Liver (tissue), 9 donors: ENCODE results near the gene RPS6KA2. TPM values are rescaled to one million over a fixed set of nuclear protein-coding genes. Genes with fewer than 3 reads are reported as not detected.

Experiments
- DNase-seq: peaks from one replicate; pipeline ENCODE4 v3.0.0-alpha.2; 2017; ENCODE audit warnings: low spot score
- H3K27ac ChIP-seq, 2 donors: one replicate each; pipeline ENCODE4 v1.7.0; 2013; ENCODE audit warnings: inconsistent platforms in 2 of 2, low read length in 2 of 2, control low read depth in 1 of 2, low read depth in 1 of 2, mild to moderate bottlenecking in 1 of 2
- H3K27me3 ChIP-seq, 4 donors: one replicate each; pipeline versions ENCODE4 v1.6.1 to v1.7.0; 2013; ENCODE audit warnings: low read length in 3 of 4, inconsistent platforms in 1 of 4, mild to moderate bottlenecking in 1 of 4, moderate library complexity in 1 of 4; ENCODE audit not compliant: control insufficient read depth in 4 of 4, insufficient read depth in 4 of 4
- H3K36me3 ChIP-seq, 4 donors: one replicate each; pipeline versions ENCODE4 v1.6.1 to v1.7.0; 2013; ENCODE audit warnings: low read length in 3 of 4, mild to moderate bottlenecking in 3 of 4, low read depth in 1 of 4, moderate library complexity in 1 of 4; ENCODE audit not compliant: control insufficient read depth in 4 of 4, insufficient read depth in 3 of 4
- H3K4me1 ChIP-seq, 4 donors: one replicate each; pipeline versions ENCODE4 v1.6.1 to v1.7.0; 2013; ENCODE audit warnings: low read length in 3 of 4, mild to moderate bottlenecking in 3 of 4, moderate library complexity in 1 of 4; ENCODE audit not compliant: control insufficient read depth in 4 of 4, insufficient read depth in 4 of 4
- H3K4me3 ChIP-seq, 3 donors: one replicate each; pipeline versions ENCODE4 v1.6.1 to v1.7.0; 2013; ENCODE audit warnings: low read length in 3 of 3, control low read depth in 1 of 3, low read depth in 1 of 3, mild to moderate bottlenecking in 1 of 3
- H3K9ac ChIP-seq, 2 donors: one replicate each; pipeline ENCODE4 v1.7.0; 2013; ENCODE audit warnings: low read length in 2 of 2, mild to moderate bottlenecking in 2 of 2, moderate library complexity in 2 of 2, control low read depth in 1 of 2, low read depth in 1 of 2
- H3K9me3 ChIP-seq, 4 donors: one replicate each; pipeline versions ENCODE4 v1.6.1 to v1.7.0; 2013; ENCODE audit warnings: low read length in 3 of 4; ENCODE audit not compliant: control insufficient read depth in 4 of 4
- CTCF ChIP-seq: fragments of 150-350 bp; IDR thresholded peaks from 2 replicates; pipeline ENCODE4 v1.5.1; 2017; ENCODE audit warnings: improper control_type of control experiment, low read depth, low read length; ENCODE audit not compliant: missing input control
- EGR1 ChIP-seq, 2 donors: IDR thresholded peaks; 2 replicates each; pipeline ENCODE4 v1.6.1; 2016 to 2018; ENCODE audit warnings: antibody characterized with exemption in 2 of 2, low read depth in 2 of 2
- FOXA1 ChIP-seq: IDR thresholded peaks from 2 replicates; pipeline ENCODE4 v1.6.1; 2016; ENCODE audit warnings: antibody characterized with exemption
- FOXA2 ChIP-seq: IDR thresholded peaks from 2 replicates; pipeline ENCODE4 v1.6.1; 2016; ENCODE audit warnings: antibody characterized with exemption
- HNF4A ChIP-seq, 2 donors: conservative IDR thresholded peaks; 2 replicates each; pipeline ENCODE4 v1.6.1; 2016; ENCODE audit warnings: antibody characterized with exemption in 2 of 2, mild to moderate bottlenecking in 2 of 2
- HNF4G ChIP-seq: IDR thresholded peaks from 2 replicates; pipeline ENCODE4 v1.6.1; 2016; ENCODE audit warnings: antibody characterized with exemption
- NR2F2 ChIP-seq: IDR thresholded peaks from 2 replicates; pipeline ENCODE4 v1.6.1; 2016; ENCODE audit warnings: antibody characterized with exemption
- RAD21 ChIP-seq, 2 donors: IDR thresholded peaks; 2 replicates each; pipeline ENCODE4 v1.6.1; 2016; ENCODE audit warnings: antibody characterized with exemption in 2 of 2, mild to moderate bottlenecking in 2 of 2
- REST ChIP-seq: IDR thresholded peaks from 2 replicates; pipeline ENCODE4 v1.6.1; 2016; ENCODE audit warnings: antibody characterized with exemption, mild to moderate bottlenecking
- SP1 ChIP-seq: IDR thresholded peaks from 2 replicates; pipeline ENCODE4 v1.6.1; 2018; ENCODE audit warnings: antibody characterized with exemption, mild to moderate bottlenecking
- TAF1 ChIP-seq: conservative IDR thresholded peaks from 2 replicates; pipeline ENCODE4 v1.6.1; 2016; ENCODE audit warnings: antibody characterized with exemption, mild to moderate bottlenecking
- YY1 ChIP-seq: IDR thresholded peaks from 2 replicates; pipeline ENCODE4 v1.6.1; 2016; ENCODE audit warnings: antibody characterized with exemption, mild to moderate bottlenecking
- WGBS: extraction: QIAGEN DNeasy Blood & Tissue Kit; methylation state at CpG from one replicate; pipeline ENCODE4 v1.1.7; 2013; 5-methylcytosine and 5-hydroxymethylcytosine counted together
- polyA plus RNA-seq, 2 donors: library from polyadenylated mRNA; stranded (reverse) in 1 of 2; unstranded in 1 of 2; fragments of 200-250 nt in 1 of 2; fragments of >200 nt in 1 of 2; fragmentation: Nextera tagmentation in 1 of 2; extraction: Ambion mirVana in 1 of 2; gene quantifications; one replicate each; pipeline versions ENCODE4 v1.2.1 to v1.2.3, GENCODE V29; 2013 to 2015
- total RNA-seq, 2 donors: library from RNA; depleted of rRNA; stranded (reverse); fragments of >200 nt; gene quantifications; one replicate each; pipeline ENCODE4 v1.2.3, GENCODE V29; 2014
- TF ChIP-seq, protein P1 (sequence below): IDR thresholded peaks from 2 replicates; pipeline ENCODE4 v1.6.1; 2016; ENCODE audit warnings: antibody characterized with exemption
- TF ChIP-seq, protein P2 (sequence below): IDR thresholded peaks from 2 replicates; pipeline ENCODE4 v1.6.1; 2016; ENCODE audit warnings: antibody characterized with exemption
- donor health status: healthy.
- donor health status: healthy.
- donor health status: healthy.
- donor health status: healthy.
- donor health status: healthy.

The RPS6KA2 gene
- total and polyA plus RNA-seq, 4 donors: 2.5 to 9.0 (median 5.0) TPM

DNA sequence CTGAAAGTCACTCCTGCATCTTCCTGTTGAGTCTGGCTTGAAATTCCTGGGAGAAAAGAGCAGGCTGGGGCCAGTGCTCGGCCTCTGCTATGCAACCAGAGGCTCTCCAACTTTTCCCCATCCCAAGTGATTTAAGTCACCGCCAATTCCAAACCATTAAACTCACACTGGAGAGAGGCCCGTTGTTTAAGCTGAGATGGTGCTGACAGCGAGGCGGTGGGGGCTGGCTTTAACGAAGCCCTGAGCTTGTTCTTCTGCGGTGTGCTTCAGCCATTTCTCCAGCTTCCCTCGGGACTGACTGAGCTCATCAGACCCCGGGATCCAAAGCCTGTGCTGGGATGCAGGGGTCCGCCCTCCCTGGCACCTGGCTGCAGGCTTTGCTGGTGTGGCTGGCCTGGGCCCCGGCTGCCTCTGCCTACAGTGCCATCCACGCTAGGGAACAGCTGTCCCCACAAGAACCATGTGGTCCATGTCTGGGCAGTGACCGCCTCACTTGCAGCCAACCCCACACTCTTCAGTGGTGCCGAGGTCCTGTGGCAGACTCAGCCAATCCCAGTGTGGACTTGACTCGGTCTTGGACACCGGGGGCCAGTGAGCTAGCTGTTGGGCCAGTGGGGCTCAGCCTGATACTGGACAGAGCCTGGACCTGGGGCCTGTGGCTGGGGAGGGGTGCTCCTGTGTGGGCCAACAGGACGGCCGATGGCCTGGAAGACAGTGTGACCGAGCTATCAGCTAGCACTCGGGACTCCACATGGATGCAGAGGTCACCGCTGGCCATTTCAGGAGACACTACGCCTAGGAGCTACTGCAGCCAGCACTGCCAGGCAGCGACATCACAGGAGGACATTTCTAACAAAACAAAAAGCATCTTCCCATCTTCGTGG lies 61.7 kb downstream of the RPS6KA2 start:
- TF ChIP-seq NR2F2 (no peak), RAD21 (IDR thresholded peaks at IDR 0.05) (no peak), TAF1 (no peak), HNF4G (no peak), EGR1 (IDR thresholded peaks at IDR 0.05; ENCODE audit: low read depth in 2 of 2) (no peak), CTCF (no peak), HNF4A (conservative IDR thresholded peaks at IDR 0.05) (no peak), SP1 (no peak)
- TF ChIP-seq, protein P1, sequence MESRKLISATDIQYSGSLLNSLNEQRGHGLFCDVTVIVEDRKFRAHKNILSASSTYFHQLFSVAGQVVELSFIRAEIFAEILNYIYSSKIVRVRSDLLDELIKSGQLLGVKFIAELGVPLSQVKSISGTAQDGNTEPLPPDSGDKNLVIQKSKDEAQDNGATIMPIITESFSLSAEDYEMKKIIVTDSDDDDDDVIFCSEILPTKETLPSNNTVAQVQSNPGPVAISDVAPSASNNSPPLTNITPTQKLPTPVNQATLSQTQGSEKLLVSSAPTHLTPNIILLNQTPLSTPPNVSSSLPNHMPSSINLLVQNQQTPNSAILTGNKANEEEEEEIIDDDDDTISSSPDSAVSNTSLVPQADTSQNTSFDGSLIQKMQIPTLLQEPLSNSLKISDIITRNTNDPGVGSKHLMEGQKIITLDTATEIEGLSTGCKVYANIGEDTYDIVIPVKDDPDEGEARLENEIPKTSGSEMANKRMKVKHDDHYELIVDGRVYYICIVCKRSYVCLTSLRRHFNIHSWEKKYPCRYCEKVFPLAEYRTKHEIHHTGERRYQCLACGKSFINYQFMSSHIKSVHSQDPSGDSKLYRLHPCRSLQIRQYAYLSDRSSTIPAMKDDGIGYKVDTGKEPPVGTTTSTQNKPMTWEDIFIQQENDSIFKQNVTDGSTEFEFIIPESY: no peak
- TF ChIP-seq, protein P2, sequence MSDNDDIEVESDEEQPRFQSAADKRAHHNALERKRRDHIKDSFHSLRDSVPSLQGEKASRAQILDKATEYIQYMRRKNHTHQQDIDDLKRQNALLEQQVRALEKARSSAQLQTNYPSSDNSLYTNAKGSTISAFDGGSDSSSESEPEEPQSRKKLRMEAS: no peak
- H3K4me3 ChIP-seq: no peak overlapping the region
- no peaks in the 10 kb centered on the region for H3K4me1 ChIP-seq
- no peaks in the 10 kb centered on the region for H3K9me3 ChIP-seq
- no peak for DNase-seq
- no peak overlapping the region for H3K9ac ChIP-seq
- WGBS: 95% methylated on average over 24 of the region's 24 CpGs
- H3K27me3 ChIP-seq: no peaks in the 10 kb centered on the region
- no peak overlapping the region for H3K27ac ChIP-seq
- H3K36me3 ChIP-seq: no peaks in the 10 kb centered on the region

DNA sequence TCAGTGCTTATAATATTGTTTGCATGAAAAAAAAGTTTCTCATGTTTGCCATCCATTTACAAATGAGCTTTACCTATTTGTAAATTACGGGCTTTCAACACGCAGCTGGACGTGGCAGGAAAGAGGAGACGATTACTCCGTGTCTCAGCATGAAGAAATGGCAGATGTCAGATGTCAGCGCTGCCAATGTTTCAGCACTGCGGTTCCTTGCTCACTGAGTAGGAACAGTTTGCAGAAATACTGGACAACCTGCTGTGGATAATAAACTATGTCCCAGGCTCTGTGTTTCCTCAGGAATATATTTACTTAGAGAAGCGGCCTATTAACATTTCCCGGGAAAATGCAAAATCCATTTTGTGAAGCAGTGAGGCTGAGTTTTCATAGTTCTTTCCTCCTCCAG lies 63.2 kb downstream of the RPS6KA2 start:
- H3K4me3 ChIP-seq: no peak overlapping the region
- H3K9me3 ChIP-seq: peaks cover 0 to 1% (median 0%) of the 10 kb centered on the region in 4 donors
- no peak overlapping the region for H3K9ac ChIP-seq
- H3K27me3 ChIP-seq: no peaks in the 10 kb centered on the region
- TF ChIP-seq YY1 (no peak), FOXA2 (no peak), HNF4A (conservative IDR thresholded peaks at IDR 0.05) (no peak)
- TF ChIP-seq, protein P2: no peak
- no peaks in the 10 kb centered on the region for H3K36me3 ChIP-seq
- H3K27ac ChIP-seq: no peak overlapping the region
- H3K4me1 ChIP-seq: no peaks in the 10 kb centered on the region
- WGBS: 94% methylated on average over 9 of the region's 9 CpGs
- no peak for DNase-seq

- H3K27me3 ChIP-seq: no peaks in the 10 kb centered on the region
- no peak for TF ChIP-seq EGR1 (IDR thresholded peaks at IDR 0.05; ENCODE audit: low read depth in 2 of 2)
- no peak for TF ChIP-seq CTCF
- TF ChIP-seq REST: no peak
- no peak for TF ChIP-seq HNF4A (conservative IDR thresholded peaks at IDR 0.05)
- no peak for TF ChIP-seq FOXA1
- H3K36me3 ChIP-seq: no peaks in the 10 kb centered on the region
- H3K27ac ChIP-seq: no peak overlapping the region
- peaks cover 0 to 1% (median 0%) of the 10 kb centered on the region in 4 donors for H3K9me3 ChIP-seq
- no peak overlapping the region for H3K9ac ChIP-seq
- no peak for DNase-seq
- H3K4me3 ChIP-seq: no peak overlapping the region
- 84% methylated on average over 16 of the region's 16 CpGs for WGBS
- H3K4me1 ChIP-seq: no peaks in the 10 kb centered on the region
Observed at GRCh38 chr6:166563200-166563599, 63.9 kb downstream of the RPS6KA2 start.
